Measurements from ENCODE around the gene GIGYF1.
A peak's percentile ranks its signal among the peaks of the same experiment; 100 is the strongest.
"Not testable (repeated sequence)": the region's sequence is repeated elsewhere in the genome, so short reads cannot be mapped to it uniquely, and the experiment has no call there.

Gene GIGYF1

DNA sequence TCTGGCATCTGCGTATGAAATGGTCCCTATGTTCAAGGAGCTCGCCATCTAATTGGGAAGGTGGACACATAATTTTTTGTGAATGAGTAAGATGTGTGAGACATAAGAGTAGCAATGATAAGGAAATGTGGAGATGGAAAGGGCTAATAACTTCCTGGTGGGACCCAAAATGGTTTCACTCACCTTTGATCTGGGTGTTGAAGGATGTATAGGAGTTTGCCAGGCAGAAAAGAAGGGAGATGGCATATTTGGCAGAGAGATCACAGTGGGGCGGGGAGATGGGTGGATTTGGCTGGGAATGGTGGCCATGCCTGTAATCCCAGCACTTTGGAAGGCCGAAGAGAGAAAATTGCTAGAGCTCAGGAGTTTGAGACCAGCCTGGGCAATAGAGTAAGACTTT is 16.4 kb upstream of the GIGYF1 start:
- DNase-seq (ENCODE audit: low read depth, low spot score), result no peak

DNA sequence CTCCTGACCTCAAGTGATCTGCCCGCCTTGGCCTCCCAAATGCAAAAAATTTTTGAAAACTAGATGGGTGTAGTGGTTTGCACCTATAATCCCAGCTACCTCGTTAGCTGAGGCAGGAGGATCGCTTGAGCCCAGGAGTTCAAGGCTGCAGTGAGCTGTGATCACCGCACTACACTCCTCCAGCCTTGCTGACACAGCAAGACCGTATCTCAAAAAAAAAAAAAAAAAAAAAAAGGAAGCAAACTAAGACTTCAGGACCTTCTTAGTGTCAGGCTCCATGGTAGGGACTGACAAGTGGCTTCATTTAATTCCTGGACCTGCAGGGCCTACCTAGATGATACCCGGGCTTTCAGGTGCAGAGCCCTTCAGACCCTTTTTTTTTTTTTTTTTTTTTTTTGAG is 14.3 kb upstream of the GIGYF1 start:
- no peak for DNase-seq (ENCODE audit: low read depth, low spot score)

DNA sequence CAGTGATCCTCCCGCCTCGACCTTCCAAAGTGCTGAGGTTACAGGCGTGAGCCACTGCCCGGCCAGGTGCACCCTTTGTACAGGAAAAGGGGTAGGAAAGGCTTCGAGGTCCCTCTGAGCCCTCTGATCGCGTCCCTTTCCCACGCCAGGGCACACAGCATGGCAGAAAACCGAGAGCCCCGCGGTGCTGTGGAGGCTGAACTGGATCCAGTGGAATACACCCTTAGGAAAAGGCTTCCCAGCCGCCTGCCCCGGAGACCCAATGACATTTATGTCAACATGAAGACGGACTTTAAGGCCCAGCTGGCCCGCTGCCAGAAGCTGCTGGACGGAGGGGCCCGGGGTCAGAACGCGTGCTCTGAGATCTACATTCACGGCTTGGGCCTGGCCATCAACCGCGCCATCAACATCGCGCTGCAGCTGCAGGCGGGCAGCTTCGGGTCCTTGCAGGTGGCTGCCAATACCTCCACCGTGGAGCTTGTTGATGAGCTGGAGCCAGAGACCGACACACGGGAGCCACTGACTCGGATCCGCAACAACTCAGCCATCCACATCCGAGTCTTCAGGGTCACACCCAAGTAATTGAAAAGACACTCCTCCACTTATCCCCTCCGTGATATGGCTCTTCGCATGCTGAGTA is 12.7 kb upstream of the GIGYF1 start:
- no peak for DNase-seq (ENCODE audit: low read depth, low spot score)

DNA sequence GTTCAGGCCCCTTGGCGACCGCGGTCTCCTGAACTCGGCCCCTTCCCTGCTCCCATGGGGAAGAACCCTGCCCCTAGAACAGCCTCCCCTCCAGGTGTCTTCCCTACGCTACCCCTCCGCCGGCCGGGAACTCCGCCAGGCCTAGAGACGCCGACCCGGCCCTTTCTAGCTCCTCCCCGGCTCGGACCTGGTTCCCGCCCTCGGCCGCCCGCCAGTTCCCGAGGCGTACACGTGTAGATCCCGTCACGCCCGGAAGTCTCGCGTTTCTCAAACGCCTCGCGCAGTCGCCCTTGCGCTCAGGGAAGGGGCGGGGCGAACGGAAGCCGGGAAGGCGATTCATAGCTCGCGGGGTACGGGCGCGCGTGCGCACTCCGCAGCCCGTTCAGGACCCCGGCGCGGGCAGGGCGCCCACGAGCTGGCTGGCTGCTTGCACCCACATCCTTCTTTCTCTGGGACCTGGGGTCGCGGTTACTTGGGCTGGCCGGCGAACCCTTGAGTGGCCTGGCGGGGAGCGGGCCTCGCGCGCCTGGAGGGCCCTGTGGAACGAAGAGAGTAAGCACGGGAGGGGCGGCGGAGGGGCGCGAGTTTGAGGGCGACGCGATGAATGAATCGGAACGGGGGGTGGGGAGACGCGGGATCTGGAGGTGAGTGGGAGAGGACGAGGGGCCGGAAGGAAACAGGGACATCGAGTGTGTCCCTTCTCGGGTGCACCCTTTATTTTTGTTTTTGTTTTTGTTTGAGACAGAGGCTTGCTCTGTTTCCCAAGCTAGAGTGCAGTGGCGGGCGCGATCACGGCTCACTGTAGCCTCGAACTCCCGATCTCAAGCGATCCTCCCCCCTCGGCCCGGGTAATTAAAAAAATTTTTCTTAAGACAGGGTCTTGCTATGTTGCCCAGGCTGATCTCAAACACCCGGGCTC is 12.0 kb upstream of the GIGYF1 start, which contains the start of gene POP7:
TSS of gene POP7 (plus strand) at position 369 of the 919 bp plus-strand sequence. CDS start 710 bp downstream, outside the sequence.
- DNase-seq (ENCODE audit: low read depth, low spot score), result peak; percentile 95

DNA sequence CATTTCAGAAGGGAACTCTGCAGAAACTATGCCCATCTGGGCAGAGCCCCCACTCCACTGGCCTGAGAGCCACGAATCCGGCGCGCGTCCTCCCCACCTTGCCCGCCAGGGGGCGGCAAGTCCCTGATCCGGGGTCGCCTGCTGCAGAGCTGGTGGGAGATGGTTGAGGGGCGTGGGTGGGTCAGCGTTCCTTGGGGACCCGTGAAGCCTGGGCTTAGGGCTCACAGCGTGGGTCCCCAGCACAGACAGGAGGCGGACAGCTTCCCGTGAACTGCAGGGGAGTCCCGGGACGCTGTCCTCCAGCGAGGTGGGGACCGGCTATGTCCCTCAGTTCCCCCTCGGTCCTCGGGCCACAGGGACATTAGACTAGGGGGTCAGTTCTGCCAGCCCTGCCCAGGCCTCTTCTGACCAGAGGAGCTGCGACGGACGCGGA is 11.3 kb upstream of the GIGYF1 start:
- peak; percentile 44 for DNase-seq (ENCODE audit: low read depth, low spot score)

DNA sequence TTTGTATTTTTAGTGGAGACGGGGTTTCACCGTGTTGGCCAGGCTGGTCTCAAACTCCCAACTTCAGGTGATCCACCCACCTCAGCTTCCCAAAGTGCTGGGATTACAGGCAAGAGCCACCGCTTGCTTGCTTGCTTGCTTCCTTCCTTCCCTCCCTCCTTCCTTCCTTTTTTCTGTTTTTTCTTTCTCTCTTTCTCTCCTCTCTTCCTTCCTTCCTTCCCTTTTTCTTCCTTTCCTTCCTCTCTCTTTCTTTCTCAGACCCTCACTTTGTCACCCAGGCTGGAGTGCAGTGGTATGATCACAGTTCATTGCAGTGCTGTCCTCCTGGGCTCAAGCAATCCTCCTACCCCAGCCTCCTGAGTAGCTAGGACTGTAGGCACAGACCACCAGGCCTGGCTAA is 7.0 kb upstream of the GIGYF1 start:
- DNase-seq (ENCODE audit: low read depth, low spot score), result not testable (repeated sequence)

DNA sequence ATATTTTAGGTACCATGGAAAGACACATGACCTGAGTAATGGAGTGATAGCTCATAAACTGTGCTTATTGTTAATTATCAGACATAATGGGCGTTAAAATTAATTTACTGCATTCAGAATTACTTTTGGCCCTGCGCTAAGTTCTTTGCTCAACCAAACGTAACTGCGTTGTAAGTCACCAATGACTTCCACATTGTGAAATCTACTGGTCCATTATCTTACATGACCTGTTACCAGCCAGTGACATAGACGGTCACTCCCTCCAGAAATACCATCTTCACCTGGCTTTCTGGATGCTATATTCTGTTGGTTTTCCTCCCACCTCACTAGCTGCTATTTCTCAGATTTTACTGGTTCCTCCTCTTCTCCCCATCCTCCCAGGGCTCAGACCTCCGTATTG is 5.0 kb upstream of the GIGYF1 start:
- DNase-seq (ENCODE audit: low read depth, low spot score), result no peak

DNA sequence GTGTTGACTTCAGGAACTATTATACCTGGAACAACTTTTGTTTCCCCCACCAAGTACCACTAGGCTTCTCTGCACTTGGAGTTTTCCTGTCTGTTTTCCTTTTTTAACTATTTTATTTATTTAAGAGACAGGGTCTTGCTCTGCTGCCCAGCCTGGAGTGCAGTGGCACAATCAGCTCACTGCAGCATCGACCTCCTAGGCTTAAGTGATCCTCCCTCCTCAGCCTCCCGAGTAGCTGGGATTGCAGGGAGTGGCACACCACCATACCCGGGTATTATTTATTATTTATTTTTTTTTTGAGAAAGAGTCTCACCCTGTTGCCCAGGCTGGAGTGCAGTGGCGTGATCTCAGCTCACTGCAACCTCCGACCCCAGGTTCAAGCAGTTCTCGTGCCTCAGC is 2.1 kb upstream of the GIGYF1 start:
- DNase-seq (ENCODE audit: low read depth, low spot score), result no peak

DNA sequence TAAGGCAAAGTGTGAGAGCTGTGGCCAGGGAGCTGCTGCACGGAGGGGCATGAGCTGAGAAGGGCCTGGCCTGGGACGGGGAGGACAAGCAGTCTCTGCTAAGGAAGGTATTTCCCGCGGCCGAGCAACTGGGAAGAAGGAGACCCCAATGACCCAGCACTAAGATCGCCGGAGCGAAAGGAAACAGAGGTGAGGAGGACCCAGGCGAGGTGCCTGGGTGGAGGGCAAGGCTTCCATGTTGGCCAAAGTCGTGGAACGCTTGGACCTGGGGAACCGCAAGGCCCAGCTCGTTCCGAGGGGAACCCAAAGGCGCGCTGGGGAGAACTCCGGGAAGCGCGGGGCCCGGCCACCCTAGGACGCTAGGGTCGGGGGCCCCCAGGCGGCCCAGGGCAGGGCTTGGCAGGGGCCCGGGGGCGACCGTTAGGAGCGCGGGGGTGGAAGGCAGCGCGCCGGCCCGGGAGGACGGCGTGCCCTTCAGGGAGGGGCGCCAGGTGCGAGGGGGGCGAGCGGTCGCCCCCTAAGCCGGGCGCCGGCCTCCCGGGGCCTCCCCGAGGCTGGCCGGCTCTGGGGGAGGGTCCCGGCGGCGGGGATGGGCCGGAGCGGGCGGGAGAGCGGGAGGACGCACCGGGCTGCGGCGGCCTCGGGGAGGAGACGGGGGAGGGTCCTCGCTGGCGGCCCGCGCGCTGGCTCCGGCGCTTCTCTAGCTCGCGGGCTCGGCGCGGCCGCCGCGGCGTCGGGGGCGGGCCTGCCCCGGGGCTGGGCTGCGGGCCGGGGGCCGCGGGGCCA is 545 bp downstream of the GIGYF1 start:
- DNase-seq (ENCODE audit: low read depth, low spot score), result no peak

DNA sequence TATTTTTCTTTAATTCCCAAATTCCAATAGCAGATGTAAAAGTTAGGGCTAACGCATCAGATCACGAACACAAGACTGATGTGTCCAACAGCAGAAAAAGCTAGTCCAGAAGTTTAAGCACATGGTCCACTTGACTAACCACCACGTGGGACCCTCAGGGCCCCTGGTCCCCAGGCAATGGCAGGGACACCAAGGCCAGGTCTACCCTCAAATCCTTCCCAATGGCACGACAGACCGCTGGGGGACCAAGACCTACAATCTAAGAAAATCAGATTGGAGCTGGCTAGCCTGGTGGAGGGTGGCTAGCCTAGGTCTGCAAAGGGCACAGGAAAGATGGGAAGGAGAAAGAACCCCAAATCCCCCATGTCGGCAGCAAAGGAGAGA is 1.5 kb downstream of the GIGYF1 start:
- no peak for DNase-seq (ENCODE audit: low read depth, low spot score)

DNA sequence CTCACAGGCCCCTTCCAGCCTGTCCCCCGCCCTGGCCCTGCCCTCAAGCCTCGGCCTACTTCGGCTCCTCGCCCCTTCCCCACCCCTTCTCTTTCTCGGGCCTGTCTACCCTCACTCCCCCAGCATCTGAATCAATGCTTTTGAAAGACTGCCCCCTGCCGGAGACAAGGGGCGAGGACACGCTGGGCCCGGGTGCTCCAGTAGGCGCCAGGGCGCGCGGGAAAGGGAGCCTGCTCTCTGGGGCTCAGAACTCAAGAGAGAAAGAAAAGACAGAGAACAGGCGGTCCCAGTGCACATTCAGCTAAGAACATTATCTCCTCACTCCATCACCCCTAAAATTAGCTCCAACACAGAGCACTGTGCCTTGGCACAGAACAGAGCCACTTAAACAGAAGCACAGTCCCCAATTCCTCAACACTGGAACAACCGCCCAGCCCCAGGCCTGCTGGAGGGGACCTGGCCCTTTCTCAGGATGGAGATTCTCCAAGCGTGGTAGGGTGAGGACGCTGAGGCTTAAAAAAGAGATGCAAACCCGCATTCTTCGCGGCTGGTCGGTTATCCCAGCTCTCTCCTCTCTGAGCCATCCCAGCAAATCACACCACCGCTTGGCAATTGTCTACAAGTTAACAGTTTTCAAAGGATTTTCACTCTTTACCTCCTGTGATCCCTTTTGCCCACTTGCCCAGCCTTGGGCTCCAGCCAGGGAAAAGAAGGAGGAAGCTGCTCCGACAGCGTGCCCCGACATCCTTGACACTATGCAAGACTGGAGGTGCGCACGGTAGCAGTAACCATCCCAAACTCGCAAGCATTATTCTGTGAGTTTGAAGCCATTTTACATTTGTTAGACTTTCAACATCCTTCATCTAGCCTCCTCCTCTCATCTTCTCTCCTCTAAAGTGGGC is 2.1 kb downstream of the GIGYF1 start:
- DNase-seq (ENCODE audit: low read depth, low spot score), result no peak

DNA sequence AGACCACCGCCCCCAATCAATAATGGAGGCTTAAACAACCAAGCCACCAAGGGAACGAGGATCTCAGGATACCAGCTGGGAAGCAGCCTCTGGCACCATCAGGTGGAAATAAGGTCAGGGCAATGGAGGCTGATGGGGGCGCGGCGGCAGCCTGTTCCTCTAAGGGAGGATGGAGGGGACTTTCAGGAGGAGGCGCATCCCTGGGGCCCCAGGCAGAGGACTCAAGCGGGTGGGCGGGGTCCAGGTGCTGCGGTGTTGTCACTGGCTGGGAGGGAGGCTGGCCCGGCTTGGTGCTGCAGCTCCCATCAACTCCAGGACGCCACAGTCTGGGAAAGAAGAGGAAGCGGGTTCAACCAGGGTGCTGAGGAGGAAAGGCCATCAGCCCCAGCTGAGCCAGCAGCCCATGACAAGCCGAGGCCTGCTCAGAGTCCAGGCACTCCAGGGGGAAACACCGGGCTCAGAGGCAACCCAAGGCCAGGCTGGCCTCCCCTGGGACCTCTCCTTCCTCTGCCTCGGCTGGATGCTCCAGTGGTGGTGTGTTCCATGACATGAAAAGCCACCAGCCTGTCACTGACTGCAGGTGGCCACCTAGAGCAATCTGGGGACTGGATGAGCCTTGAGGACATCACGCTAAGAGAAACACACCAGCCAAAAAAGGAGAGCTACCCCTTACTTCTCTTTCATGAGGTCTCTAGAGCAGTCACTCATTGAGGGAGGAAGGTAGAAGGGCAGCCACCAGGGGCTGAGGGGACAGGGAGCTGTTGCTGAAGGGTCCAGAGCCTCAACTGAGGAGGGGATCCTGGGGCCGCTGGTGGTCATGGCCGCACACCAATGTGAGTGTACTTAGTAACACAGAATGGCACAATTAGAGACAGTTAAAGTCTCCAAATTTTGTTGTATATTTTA is 4.6 kb downstream of the GIGYF1 start:
- no peak for DNase-seq (ENCODE audit: low read depth, low spot score)

DNA sequence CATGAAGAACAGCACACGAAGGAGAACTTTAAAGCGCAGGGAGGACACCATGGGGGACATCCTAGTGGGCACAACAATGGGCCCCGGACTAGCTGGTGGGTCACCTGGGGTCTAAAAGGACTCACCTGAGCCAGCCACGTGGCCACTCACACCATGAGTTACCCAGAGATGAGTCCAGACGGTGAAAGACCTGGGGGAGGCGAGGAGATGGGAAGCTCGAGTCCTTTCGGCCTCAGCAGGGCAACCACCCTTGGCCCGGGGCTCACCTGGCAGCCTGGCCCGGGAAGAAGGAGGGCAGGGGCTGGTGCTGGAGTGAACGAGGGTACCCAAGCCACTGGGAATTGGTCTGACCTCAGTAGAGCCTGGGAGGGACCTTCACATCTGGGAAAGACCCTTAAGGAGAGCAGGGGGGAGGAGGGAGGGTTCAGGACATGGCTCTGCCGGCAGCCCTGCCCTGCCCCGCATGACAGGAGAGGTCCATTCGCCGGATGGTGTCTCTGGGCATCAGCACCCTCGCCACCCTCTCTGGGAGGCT is 5.7 kb downstream of the GIGYF1 start:
- DNase-seq (ENCODE audit: low read depth, low spot score), result no peak

DNA sequence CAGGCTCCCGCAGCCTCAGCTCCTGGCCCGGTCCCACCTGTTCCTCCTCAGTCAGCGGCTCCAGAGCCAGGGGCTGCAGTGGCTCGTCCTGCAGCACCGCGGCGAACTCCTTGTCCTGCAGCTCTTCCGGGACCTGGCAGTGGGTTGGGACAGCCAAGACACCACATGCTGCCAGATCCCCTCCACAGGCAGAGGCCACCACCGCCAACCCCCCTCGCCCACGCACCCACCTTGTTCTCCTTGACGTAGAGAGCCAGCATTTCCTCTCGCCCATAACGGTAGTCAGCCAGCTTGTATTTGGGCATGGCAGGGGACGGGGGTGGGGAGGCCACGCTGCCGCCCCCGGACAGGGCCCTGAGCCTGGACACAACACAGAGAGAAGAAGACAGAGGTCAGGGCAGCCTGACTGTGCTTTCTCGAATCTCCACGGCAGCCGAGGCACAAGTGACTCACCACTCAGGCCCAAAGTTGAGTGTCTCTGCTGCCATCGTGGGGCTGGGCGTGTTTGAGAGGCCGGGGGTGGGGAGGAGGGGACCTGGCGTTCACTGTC is 6.2 kb downstream of the GIGYF1 start:
- DNase-seq (ENCODE audit: low read depth, low spot score), result no peak

DNA sequence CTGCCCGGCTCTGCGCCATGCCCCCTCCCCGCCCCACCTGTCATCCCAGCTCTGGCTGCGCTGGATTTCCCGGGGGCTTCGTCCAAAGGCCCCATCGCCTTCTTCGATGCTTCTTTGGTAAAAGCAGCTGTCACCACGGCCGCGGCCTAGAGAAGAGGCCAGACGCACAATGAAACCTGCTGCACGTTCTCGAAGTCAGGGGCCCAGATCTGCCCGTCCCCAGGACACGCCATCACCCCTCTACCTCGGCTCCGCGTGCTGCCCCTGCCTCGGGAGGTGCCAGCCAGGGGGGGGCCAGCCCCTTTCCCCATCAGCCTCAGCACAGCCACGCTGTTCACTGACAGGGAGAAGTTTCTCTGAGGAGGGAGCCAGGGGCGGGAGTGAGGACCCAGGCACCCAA is 6.8 kb downstream of the GIGYF1 start:
- DNase-seq (ENCODE audit: low read depth, low spot score), result no peak

DNA sequence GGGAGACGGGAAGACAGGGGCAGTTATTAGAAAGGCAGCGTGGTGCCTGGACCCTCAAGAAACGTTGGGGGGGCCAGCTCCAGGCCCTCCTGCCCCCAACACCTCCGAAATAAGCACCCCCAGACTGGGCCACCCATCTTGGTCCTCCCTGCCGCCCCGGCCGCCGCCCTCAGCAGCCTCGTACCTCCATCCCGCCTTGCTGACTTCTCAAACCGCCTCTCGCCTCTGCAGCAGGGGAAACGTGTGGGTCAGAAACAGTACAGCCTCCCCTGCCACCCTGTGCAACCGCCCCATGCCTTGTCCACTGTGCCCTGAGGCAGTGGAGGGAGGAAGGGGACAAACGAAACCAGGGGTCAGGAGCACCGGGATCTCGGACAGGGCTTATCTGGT is 7.2 kb downstream of the GIGYF1 start:
- DNase-seq (ENCODE audit: low read depth, low spot score), result no peak

DNA sequence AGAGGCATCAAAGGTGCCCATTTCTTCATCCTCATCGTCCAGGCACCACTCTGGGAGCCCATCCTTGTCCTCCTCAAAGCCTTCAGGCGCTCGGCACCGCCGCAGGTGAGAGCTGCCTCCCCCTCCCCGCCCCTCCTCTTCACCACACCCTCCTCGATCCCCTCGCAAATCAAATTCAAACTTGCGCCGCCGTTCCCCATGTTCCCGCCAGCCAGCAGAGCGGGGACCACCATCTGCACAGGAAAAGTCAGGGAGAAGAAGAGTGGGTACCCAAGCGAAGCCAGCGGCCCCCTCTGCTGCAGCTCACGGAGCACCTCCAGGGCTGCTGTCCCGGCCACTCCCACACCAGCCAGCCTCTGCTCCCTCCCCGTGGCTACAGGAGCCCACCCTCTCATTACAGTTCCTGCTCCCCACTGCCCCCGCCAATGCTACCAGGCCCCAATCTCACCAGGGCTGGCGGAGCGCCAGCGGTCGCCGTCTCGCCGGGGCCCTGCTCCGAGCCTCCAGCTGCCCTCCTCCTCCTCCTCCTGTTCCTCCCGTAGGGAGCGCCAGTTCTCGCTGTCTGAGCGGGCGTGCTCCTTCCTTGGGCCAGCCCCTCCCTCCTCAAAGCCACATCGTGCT is 7.7 kb downstream of the GIGYF1 start:
- DNase-seq (ENCODE audit: low read depth, low spot score), result no peak

DNA sequence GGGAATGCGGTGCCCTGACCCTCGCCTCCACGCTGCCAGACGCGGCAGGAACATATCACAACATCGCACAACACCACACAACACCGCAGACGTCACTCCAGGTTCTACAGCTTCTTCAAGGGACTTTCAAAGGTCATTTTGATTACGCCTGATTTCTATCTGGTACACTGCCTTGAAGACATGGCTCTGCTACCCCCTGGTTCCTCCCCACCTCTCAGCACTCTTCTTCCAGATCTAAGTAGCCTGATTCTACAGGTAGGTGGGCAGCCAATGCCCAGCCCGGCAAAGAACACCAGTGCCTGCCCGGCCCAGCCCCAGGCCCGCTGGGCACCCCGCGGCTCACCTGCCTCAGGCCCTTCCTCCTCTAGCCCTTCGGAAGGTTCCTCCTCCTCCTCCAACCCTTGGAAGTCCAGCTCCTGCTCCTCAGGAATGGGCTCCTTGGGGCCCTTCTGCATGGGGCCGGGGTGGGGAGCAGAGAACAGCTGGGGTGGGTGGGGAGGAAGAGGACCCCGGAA is 8.4 kb downstream of the GIGYF1 start:
- no peak for DNase-seq (ENCODE audit: low read depth, low spot score)

DNA sequence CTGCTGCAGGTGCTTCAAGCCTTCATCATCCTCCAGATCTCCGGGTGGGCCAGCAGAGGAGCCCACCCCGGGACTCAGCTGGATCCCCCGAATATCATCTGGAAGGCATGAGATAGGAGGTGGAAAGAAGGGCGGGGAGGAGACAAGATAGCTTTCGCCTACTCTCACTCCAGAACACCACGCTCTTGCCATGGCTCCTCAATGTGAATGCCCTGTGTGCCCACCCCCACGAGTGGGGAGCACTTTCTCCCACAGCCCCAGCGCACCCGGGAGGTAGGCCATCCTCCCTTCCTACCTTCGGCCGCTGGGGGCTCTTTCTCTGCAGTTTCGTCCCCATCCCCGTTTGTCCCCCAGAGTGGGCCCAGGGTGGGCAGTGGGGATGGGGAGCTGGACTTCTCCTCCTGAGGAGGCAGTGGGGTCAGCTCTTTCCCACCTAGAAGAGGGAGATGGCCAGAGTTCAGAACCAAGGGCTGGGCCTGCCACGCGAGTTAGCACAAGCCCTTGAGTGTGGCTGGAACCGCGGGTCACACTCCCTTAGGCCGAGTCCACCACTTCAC is 8.9 kb downstream of the GIGYF1 start:
- no peak for DNase-seq (ENCODE audit: low read depth, low spot score)
